AG09319 (cell line): Measurements from ENCODE around the gene CTNNA3.

Experiments
- DNase-seq: peaks from one replicate; pipeline ENCODE4 v3.0.0-alpha.2; 2010; ENCODE audit warnings: low read depth; ENCODE audit errors: extremely low read depth
- TF ChIP-seq, protein P1 (sequence below): IDR thresholded peaks from 2 replicates; pipeline ENCODE4 v1.5.1; 2011; ENCODE audit warnings: low read depth, mild to moderate bottlenecking, inconsistent platforms, low read length, moderate library complexity

The CTNNA3 gene

DNA sequence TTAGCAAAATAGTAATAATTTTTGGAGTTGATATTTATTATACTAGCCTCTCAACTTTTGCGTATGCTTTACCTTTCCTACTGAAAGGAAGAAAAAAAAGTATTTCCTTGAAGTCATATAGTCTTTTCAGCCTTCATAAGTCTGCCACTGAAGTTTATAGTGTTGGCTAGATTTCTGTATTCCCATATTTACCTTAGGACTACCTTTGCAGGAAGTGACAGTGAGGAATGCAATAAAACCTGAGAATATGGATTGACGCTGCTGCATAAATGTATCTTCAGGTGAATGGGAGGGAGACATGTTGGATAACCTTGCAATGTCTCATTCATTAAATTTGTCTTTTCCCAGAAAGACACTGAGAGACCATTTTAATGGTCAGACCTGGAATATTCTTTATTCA, 776.7 kb downstream of the CTNNA3 start:
- no peak for DNase-seq
- TF ChIP-seq, protein P1, sequence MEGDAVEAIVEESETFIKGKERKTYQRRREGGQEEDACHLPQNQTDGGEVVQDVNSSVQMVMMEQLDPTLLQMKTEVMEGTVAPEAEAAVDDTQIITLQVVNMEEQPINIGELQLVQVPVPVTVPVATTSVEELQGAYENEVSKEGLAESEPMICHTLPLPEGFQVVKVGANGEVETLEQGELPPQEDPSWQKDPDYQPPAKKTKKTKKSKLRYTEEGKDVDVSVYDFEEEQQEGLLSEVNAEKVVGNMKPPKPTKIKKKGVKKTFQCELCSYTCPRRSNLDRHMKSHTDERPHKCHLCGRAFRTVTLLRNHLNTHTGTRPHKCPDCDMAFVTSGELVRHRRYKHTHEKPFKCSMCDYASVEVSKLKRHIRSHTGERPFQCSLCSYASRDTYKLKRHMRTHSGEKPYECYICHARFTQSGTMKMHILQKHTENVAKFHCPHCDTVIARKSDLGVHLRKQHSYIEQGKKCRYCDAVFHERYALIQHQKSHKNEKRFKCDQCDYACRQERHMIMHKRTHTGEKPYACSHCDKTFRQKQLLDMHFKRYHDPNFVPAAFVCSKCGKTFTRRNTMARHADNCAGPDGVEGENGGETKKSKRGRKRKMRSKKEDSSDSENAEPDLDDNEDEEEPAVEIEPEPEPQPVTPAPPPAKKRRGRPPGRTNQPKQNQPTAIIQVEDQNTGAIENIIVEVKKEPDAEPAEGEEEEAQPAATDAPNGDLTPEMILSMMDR = no peak

DNA sequence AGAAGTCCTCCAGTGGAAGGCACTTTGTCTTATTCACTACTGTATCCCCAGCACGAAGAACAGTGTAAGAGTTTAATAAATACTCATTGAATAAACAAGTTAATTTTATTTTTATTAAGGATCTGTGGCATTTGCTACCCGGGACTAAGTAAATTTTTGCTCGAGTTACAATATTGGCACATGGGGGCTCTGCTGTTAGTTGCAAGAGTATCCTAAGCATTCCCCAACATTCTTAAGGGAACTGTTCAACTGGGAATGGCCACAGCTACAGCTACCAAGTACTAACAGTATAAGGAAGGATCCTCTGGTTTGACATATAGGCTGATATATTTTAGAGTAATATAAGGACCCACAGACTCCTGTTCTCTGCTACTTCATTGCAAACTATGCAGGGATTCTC, 778.9 kb downstream of the CTNNA3 start:
- DNase-seq = no peak
- TF ChIP-seq, protein P1 = no peak

DNA sequence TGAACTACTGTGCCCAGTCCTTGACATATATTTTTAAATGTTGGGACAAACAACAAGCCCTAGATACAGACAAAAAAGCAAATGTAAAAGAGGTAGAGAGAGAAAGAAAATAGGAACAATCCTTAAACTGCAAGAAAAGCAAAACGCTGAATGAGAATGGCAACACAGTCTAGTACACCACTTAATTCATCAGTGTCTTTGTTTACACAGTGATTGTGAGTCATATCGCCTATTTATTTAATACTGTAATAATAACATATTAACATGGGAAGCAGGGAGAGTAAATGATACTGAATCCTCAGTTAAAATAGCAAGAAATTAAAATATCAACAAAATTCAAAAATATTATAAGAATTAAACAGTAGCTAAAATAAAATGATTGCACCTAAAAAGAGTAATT, 780.0 kb downstream of the CTNNA3 start:
- TF ChIP-seq, protein P1 = no peak
- no peak for DNase-seq

DNA sequence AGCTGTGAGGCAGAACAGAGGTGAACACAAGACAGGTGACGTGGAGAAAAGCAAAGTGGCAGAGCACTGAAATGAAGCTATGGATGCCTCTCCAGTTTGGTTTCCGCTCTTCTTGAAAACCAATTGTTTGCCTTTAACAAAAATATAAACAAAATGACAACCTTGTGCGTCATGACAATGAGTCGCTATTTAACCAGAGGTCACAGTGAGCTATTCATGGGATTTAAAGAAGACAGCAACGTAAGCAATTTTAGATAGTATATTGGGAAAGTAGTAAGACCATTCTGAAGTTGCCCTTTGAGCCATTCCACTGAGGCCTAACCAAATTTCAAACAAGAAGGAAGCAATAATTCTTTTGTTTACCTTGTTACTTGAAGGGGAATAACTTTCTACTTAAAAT, 785.3 kb downstream of the CTNNA3 start:
- TF ChIP-seq, protein P1 = no peak
- no peak for DNase-seq

DNA sequence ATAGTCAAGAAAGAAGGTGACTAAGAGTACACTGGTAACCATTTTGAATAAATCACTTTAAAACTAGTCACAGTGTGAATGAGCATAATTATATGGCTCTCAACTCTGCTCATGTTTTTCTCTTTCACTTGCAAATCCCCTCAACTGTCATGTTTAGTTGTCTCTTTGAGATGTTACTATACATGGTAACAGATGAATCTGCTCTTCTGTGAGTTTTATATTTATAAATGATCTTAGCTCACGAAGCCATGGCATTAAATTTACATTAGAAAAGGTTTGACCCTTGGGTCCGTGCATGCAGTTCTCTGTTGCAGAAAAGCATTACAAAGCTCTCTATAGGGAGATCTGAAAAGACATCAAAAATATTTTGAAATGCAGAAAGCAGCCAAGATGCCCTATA, 803.1 kb downstream of the CTNNA3 start:
- TF ChIP-seq, protein P1 = no peak
- DNase-seq = no peak

DNA sequence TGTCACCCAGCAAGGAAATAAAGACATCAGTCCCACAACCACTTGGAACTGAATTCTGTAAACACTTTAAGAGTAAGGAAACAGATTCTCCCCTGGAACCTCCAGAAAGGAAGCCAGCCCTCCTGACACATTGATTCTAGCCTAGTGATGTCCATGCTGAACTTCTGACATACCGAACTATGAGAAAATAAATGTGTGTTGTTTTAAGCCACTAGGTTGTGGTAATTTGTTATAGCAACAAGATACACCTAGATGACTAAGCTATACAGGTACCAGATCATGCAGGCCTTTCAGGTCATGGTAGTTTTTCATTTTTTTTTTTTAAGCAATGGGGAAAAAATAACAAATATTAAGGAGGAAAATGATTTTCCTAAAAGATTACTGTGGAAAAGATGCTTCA, 807.8 kb downstream of the CTNNA3 start:
- no peak for DNase-seq
- TF ChIP-seq, protein P1 = no peak

DNA sequence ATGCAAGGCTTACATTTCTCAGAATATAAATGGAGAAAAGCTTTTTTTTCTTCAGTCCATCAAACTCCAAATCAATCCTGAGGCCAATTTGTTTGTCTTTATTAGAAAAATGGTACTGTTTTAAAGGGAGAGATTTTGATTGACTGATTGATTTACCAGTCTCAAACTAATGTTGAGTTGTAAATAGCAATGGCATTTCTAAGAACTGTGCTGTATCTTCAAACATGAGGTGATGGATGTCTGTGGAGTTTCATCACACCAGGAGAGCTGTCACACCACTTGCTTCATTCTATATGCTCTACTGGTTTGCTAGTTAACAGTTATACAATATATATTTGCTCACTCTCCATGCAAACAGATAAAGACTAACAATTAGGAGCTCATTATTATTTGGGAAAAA, 809.1 kb downstream of the CTNNA3 start:
- DNase-seq = no peak
- TF ChIP-seq, protein P1 = no peak
